ENCODE results near the gene AZI2.
A peak's percentile ranks its signal among the peaks of the same experiment; 100 is the strongest.

AZI2 gene

DNA sequence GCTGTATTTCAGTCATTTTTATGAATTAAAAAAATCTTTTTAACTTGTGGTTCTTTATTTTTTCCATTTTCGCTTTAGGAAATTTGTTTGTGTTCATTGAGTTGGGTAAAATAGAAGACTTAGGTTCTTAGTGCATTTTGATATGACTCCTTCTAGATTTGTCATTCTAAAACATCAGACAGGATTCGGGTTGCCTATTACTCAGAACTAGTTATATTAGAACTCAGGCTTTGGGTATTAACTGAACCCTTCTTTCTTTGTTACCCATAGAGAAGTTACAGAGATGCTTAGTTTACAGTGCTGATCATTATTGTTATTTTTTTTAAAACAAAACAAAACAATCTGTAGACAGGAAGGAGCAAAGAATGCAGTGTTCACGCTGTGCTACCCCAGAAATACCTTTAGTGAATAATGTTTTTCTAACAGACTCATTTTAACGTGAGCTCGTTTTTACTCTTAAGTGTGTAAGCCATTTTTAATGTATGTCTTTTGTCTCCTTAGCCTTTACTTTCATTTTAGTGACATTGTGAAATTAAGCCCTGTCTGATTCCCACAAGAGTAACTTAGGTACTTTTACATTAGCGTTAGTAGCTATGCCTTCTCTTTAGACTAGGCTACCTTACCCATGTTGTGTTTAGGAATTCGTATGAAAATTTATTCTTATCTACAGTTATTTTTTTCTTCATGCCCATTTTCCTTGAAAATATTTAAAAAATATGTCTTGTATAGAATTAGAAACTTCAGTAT is 53.8 kb downstream of the AZI2 start:
- TF ChIP-seq, protein P1, sequence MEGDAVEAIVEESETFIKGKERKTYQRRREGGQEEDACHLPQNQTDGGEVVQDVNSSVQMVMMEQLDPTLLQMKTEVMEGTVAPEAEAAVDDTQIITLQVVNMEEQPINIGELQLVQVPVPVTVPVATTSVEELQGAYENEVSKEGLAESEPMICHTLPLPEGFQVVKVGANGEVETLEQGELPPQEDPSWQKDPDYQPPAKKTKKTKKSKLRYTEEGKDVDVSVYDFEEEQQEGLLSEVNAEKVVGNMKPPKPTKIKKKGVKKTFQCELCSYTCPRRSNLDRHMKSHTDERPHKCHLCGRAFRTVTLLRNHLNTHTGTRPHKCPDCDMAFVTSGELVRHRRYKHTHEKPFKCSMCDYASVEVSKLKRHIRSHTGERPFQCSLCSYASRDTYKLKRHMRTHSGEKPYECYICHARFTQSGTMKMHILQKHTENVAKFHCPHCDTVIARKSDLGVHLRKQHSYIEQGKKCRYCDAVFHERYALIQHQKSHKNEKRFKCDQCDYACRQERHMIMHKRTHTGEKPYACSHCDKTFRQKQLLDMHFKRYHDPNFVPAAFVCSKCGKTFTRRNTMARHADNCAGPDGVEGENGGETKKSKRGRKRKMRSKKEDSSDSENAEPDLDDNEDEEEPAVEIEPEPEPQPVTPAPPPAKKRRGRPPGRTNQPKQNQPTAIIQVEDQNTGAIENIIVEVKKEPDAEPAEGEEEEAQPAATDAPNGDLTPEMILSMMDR (IDR thresholded peaks at IDR 0.05; ENCODE audit: low read depth, low read length, missing control alignments): no peak
- DNase-seq (ENCODE audit: low read depth): no peak
- in situ Hi-C loops (cut with HindIII; ENCODE audit: low sequenced_read_pairs): no loop called here
- no peak overlapping the region for H3K4me3 ChIP-seq (ENCODE audit: low read depth, low read length)

DNA sequence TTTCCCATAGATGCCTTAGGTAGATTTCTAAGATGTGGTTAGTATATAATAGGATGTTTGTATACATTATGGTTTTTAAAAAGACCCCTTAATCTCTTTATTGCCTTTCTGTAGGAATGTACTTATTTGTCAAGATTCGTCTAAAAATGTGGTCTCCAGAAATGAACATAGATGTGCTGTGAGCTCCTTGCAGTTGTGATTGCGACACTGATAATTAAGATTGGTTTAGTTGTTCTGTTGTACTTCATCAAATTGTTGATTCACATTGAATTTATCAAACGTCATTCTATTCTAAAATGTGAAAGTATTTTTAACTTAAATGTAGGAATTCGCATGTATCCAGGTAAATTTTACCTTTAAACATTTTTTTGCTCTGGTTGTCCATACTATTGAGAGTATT is 56.0 kb downstream of the AZI2 start:
- in situ Hi-C loops (cut with HindIII; ENCODE audit: low sequenced_read_pairs): no loop called here

DNA sequence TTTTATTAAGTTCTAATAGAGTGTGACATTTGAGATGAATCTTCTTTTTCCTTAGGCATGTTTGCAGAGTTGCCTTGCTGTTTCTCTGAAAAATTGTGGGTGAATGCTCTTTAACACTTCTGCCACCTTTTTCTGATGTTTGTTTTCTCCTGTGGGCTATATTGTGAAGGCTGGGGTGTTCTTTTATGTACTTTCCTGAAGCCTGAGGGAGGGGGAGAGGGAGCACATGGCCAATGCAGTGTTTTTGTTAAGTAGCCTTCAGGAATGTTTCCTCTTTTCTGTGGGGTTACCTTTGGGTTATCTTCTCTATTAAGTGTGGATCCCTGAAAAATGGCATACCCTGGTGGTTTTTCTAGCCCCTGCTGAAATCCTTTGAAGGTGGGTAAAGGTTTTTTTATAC is 57.0 kb downstream of the AZI2 start:
- H3K4me3 ChIP-seq (ENCODE audit: low read depth, low read length): no peak overlapping the region
- no peak for DNase-seq (ENCODE audit: low read depth)
- TF ChIP-seq, protein P1 (IDR thresholded peaks at IDR 0.05; ENCODE audit: low read depth, low read length, missing control alignments): no peak
- in situ Hi-C loops (cut with HindIII; ENCODE audit: low sequenced_read_pairs): no loop called here

More for the DNA sequence above, 56.0 kb downstream of the AZI2 start:
- TF ChIP-seq, protein P1 (IDR thresholded peaks at IDR 0.05; ENCODE audit: low read depth, low read length, missing control alignments): no peak
- no peak for DNase-seq (ENCODE audit: low read depth)
- H3K4me3 ChIP-seq (ENCODE audit: low read depth, low read length): no peak overlapping the region

- in situ Hi-C loops (cut with HindIII; ENCODE audit: low sequenced_read_pairs): no loop called here
- H3K4me3 ChIP-seq (ENCODE audit: low read depth, low read length): no peak overlapping the region
- TF ChIP-seq, protein P1 (IDR thresholded peaks at IDR 0.05; ENCODE audit: low read depth, low read length, missing control alignments): no peak
- no peak for DNase-seq (ENCODE audit: low read depth)
These were observed 57.7 kb downstream of the AZI2 start for GRCh38 chr3:28290863-28291300.

- DNase-seq (ENCODE audit: low read depth): no peak
- TF ChIP-seq, protein P1 (IDR thresholded peaks at IDR 0.05; ENCODE audit: low read depth, low read length, missing control alignments): no peak
- in situ Hi-C loops (cut with HindIII; ENCODE audit: low sequenced_read_pairs): no loop called here
- no peak overlapping the region for H3K4me3 ChIP-seq (ENCODE audit: low read depth, low read length)
These were observed 61.6 kb downstream of the AZI2 start for GRCh38 chr3:28287046-28287445.

- TF ChIP-seq, protein P1 (IDR thresholded peaks at IDR 0.05; ENCODE audit: low read depth, low read length, missing control alignments): peak; percentile 47
- no peak overlapping the region for H3K4me3 ChIP-seq (ENCODE audit: low read depth, low read length)
- in situ Hi-C loops (cut with HindIII; ENCODE audit: low sequenced_read_pairs): no loop called here
- DNase-seq (ENCODE audit: low read depth): peak; percentile 16
These were observed 62.0 kb downstream of the AZI2 start for GRCh38 chr3:28286595-28286994.

Data from astrocyte of the cerebellum (primary cell).